Effector memory CD4-positive, alpha-beta T cell (primary cell): ENCODE data around the gene CYP2J2.
"Not testable (repeated sequence)": the region's sequence is repeated elsewhere in the genome, so short reads cannot be mapped to it uniquely, and the experiment has no call there.

Source experiments
- DNase-seq, 3 donors: peaks; one replicate each; pipeline ENCODE4 v3.0.0-alpha.2; 2020
- H3K27ac ChIP-seq: 2 replicates; pipeline ENCODE4 v1.7.0; 2013; ENCODE audit warnings: mild to moderate bottlenecking, low read length, moderate library complexity; ENCODE audit not compliant: insufficient read depth, poor library complexity, severe bottlenecking
- H3K27me3 ChIP-seq: replicated peaks from 2 replicates; pipeline ENCODE4 v1.7.0; 2013; ENCODE audit warnings: mild to moderate bottlenecking, low read length; ENCODE audit not compliant: insufficient read depth, control insufficient read depth, poor library complexity, severe bottlenecking
- H3K36me3 ChIP-seq: 2 replicates; pipeline ENCODE4 v1.7.0; 2013; ENCODE audit warnings: mild to moderate bottlenecking, low read length, moderate library complexity; ENCODE audit not compliant: control insufficient read depth, insufficient read depth
- H3K4me1 ChIP-seq: 2 replicates; pipeline ENCODE4 v1.7.0; 2013; ENCODE audit warnings: low read length, mild to moderate bottlenecking; ENCODE audit not compliant: control insufficient read depth, insufficient read depth, poor library complexity, severe bottlenecking
- H3K4me3 ChIP-seq: 2 replicates; pipeline ENCODE4 v1.7.0; 2013; ENCODE audit warnings: low read length, low read depth, mild to moderate bottlenecking; ENCODE audit not compliant: insufficient read depth, poor library complexity, severe bottlenecking
- H3K9me3 ChIP-seq: 2 replicates; pipeline ENCODE4 v1.7.0; 2013; ENCODE audit warnings: mild to moderate bottlenecking, low read length, moderate library complexity; ENCODE audit not compliant: control insufficient read depth

The CYP2J2 gene

DNA sequence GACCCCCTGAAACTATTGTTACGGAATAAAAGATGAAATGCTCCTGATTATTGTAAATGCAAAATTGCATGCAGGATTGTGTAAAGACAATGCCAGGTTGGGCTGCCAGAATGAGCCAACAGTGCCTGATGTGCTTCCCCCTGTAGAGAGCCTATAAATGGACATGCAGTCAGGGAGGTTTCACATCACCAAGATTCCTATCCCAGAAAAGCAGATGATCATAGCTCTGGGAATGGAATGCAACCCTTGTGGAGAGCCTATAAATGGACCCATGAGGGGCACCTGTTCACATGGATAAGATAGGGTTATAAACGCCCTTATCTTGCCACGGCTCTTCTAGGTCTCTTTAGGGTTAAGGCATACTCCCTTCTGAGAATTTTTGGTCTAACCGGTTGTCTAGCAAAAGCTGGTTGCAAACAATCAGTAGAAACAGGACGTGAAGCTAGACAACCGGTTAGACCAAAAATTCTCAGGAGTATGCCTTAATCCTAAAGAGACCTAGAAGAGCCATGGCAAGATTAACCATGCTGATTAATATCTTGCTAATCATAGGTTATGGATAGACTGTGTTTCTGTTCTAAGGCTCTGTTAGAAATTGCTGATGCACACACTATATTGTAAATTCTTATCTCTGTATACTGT is 5.2 kb downstream of the CYP2J2 start:
- not testable (repeated sequence) for DNase-seq, H3K36me3 ChIP-seq, H3K9me3 ChIP-seq, H3K4me3 ChIP-seq, H3K27ac ChIP-seq, H3K4me1 ChIP-seq, H3K27me3 ChIP-seq

- H3K4me3 ChIP-seq = no peak overlapping the region
- H3K9me3 ChIP-seq = no peaks in the 10 kb centered on the region
- DNase-seq = no peak
- no peaks in the 10 kb centered on the region for H3K36me3 ChIP-seq
- no peak overlapping the region for H3K27ac ChIP-seq
- H3K4me1 ChIP-seq = no peaks in the 10 kb centered on the region
- H3K27me3 ChIP-seq = no peaks in the 10 kb centered on the region
These were observed 6.8 kb downstream of the CYP2J2 start for GRCh38 chr1:59919746-59920145.

DNA sequence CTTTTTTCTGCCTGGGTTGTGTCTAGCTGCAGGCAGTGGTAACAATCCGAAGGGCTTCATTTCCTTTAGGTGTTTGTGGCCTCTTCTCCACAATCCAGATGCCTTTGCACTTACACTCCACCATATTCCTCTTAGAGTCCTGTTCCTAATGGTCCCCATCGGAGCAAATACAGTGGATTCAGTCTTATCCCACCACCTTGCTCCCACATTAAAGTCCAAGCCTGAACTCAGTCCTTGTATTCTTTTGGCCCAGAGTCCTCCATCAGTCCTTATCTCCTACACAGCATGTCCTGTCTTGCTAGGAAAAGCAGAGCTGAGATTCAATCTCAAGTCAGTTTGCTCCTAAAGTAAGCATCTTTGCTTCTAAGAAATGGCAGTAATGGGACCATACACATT is 8.8 kb downstream of the CYP2J2 start:
- Histone ChIP-seq H3K4me1 (no peaks in the 10 kb centered on the region), H3K27me3 (no peaks in the 10 kb centered on the region), H3K9me3 (no peaks in the 10 kb centered on the region), H3K36me3 (no peaks in the 10 kb centered on the region), H3K27ac (no peak overlapping the region), H3K4me3 (no peak overlapping the region)
- DNase-seq = no peak

DNA sequence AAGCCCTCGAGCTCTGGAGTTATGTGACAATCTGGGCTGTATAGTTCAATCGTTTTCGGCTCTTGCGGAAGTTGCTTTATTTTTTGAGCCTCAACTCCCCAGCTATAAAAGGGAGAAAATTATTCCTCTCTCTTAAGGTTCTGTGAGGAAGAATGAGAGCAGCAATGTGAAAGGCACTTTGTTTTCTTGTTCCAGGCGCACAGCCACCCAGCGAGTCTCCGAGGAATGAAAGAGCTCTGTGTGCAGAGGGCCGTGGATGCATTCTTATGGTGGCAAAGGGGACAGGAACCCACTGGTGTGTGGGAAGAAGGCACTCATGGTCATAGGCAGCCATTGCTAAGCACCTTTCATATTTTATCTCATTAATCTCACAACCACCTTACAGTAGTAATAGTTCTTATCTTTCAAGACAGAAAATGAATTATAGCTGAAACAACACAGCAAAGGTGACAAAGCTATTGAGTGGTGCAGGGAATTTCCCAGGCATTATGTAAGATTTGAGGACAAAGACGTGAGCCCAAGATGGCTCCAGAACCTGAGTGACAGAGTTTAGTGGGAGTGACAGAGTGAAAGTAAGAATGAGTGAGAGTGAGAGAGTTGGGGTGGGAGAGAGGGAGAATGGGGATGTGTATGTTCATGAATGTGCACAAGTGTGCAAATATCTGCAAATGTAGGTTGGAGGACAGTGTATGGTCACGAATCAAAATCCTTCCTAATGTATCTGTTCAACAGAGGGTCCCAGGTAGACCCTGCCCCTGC is 9.4 kb downstream of the CYP2J2 start:
- H3K9me3 ChIP-seq = no peaks in the 10 kb centered on the region
- no peaks in the 10 kb centered on the region for H3K4me1 ChIP-seq
- DNase-seq = no peak
- no peaks in the 10 kb centered on the region for H3K36me3 ChIP-seq
- H3K27ac ChIP-seq = no peak overlapping the region
- H3K4me3 ChIP-seq = no peak overlapping the region
- H3K27me3 ChIP-seq = no peaks in the 10 kb centered on the region

DNA sequence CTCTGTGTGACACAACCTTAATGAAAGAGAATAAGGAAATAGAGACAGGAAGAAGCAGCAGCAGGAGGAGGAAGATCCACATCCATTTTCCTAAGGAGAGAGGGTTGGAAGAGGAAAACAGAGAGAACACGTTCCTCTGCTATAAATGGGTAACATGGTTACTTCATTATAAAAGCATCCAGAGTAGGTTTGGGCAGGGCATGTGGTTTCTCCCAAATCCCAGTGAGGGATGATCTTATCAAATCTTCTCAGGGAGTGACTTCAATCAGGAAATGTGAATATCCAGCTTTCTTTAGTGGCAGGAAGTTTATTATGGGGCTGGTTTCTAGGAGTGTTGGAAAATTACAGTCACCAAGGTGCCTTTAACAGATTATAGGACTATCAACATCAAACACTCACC is 11.1 kb downstream of the CYP2J2 start:
- Histone ChIP-seq H3K4me3 (no peak overlapping the region), H3K36me3 (no peaks in the 10 kb centered on the region), H3K4me1 (no peaks in the 10 kb centered on the region), H3K27ac (no peak overlapping the region), H3K9me3 (no peaks in the 10 kb centered on the region), H3K27me3 (no peaks in the 10 kb centered on the region)
- DNase-seq = no peak

GRCh38 chr1:59914791-59915286 is 11.7 kb downstream of the CYP2J2 start:
- not testable (repeated sequence) for H3K27me3 ChIP-seq, H3K9me3 ChIP-seq, H3K36me3 ChIP-seq, DNase-seq, H3K27ac ChIP-seq, H3K4me1 ChIP-seq, H3K4me3 ChIP-seq

DNA sequence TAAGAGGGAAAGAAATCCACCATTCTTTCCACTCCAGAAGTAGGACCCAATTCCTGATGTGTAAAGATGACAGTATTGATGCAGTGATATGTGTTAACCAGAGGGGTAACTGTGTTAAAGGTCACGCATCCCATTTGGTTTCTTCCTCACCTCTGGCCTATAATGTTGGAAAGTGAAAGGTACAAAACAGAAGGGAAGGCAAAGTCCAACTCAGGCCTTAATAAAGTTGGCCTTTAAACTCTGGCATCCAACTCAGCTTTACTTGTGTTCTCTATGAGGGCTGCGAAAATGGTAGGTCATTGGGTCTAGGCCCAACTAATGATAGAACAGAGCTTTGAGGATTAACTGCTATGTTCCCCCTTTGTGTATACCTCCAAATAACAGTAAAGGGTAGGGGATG is 17.9 kb downstream of the CYP2J2 start:
- Histone ChIP-seq H3K27ac (no peak overlapping the region), H3K27me3 (no peaks in the 10 kb centered on the region), H3K4me3 (no peak overlapping the region), H3K4me1 (no peaks in the 10 kb centered on the region), H3K36me3 (no peaks in the 10 kb centered on the region), H3K9me3 (no peaks in the 10 kb centered on the region)
- no peak for DNase-seq

- H3K27me3 ChIP-seq = no peaks in the 10 kb centered on the region
- no peaks in the 10 kb centered on the region for H3K4me1 ChIP-seq
- no peak overlapping the region for H3K27ac ChIP-seq
- H3K9me3 ChIP-seq = no peaks in the 10 kb centered on the region
- H3K4me3 ChIP-seq = no peak overlapping the region
- H3K36me3 ChIP-seq = no peaks in the 10 kb centered on the region
- no peak for DNase-seq
These were observed 18.5 kb downstream of the CYP2J2 start for GRCh38 chr1:59908084-59908483.

DNA sequence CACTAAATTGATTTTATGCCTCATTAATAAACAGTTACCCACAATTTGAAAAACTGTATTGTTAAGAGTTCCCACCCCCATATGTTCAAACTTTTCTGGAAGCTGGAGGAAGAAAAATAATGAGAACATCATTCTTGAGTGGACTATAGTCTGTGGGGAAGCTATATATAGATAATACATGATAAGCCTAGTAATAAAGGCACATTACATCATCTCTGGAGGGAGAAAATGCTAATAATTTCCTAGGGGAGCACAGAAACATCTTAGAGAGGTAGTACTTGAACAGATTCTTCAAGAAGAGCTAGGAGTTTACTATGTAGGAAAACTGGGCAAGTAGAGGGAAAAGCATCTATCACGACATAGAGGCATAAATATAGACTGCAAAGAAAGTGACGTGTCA is 19.6 kb downstream of the CYP2J2 start:
- no peaks in the 10 kb centered on the region for H3K4me1 ChIP-seq
- H3K27me3 ChIP-seq = no peaks in the 10 kb centered on the region
- H3K27ac ChIP-seq = no peak overlapping the region
- H3K9me3 ChIP-seq = no peaks in the 10 kb centered on the region
- no peaks in the 10 kb centered on the region for H3K36me3 ChIP-seq
- H3K4me3 ChIP-seq = no peak overlapping the region
- no peak for DNase-seq

DNA sequence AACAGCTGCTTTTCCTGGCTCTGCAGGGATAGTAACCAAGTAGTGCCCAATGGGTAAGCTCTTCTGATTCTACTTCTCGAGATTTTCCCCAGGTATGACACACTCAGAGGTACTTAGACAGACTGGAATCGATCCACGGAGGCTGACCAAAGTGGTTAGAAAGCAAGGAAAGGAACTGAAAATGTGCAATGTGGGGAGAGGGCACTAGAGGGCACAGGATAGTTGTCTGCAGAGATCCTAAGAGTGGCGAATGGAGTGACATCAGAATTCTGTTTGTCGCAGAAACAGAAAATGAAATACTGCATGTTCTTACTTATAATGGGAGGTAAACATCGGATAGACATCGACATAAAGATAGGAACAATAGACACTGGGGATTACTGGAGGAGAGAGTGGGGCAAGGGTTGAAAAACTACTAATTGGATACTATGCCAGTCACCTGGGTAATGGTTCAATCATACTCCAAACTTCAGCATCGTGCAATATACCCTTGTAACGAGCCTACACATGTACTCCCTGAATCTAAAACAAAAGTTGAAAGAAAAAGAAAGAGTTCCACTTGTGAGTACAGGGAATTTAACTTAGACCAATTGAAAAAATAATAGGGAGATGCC is 23.3 kb downstream of the CYP2J2 start:
- no peak overlapping the region for H3K27ac ChIP-seq
- H3K27me3 ChIP-seq = no peaks in the 10 kb centered on the region
- H3K4me3 ChIP-seq = no peak overlapping the region
- H3K36me3 ChIP-seq = no peaks in the 10 kb centered on the region
- no peak for DNase-seq
- H3K9me3 ChIP-seq = no peaks in the 10 kb centered on the region
- H3K4me1 ChIP-seq = no peaks in the 10 kb centered on the region
